Psoas muscle (tissue), 8 donors: ENCODE measurements around the gene CHST11. TPM values are rescaled to one million over a fixed set of nuclear protein-coding genes. Genes with fewer than 3 reads are reported as not detected.

Source experiments
- ATAC-seq, 4 donors: fragments of 200-7000 bp; cut with Tn5 transposase; one replicate each; pipeline ENCODE4 v1.9.1; 2020; ENCODE audit warnings: moderate library complexity in 3 of 4, mild to moderate bottlenecking in 2 of 4
- DNase-seq, 2 donors: peaks; one replicate each; pipeline ENCODE4 v3.0.0-alpha.2; 2020
- H3K27ac ChIP-seq: fragments of 200-600 bp; one replicate; pipeline ENCODE4 v1.8.0; 2022
- H3K27me3 ChIP-seq, 3 donors: fragments of 200-600 bp in 1 of 3; one replicate each; pipeline versions ENCODE4 v1.6.1 to v1.8.0; 2013 to 2022; ENCODE audit warnings: low read length in 2 of 3, mild to moderate bottlenecking in 2 of 3, moderate library complexity in 1 of 3; ENCODE audit not compliant: insufficient read depth in 3 of 3
- H3K36me3 ChIP-seq, 2 donors: fragments of 200-600 bp in 1 of 2; one replicate each; pipeline versions ENCODE4 v1.6.1 to v1.8.0; 2013 to 2022; ENCODE audit warnings: low read depth in 1 of 2, mild to moderate bottlenecking in 1 of 2, moderate library complexity in 1 of 2; ENCODE audit not compliant: insufficient read depth in 1 of 2
- H3K4me1 ChIP-seq: fragments of 200-600 bp; one replicate; pipeline ENCODE4 v1.8.0; 2022
- H3K4me3 ChIP-seq: fragments of 200-600 bp; one replicate; pipeline ENCODE4 v1.8.0; 2022; ENCODE audit warnings: mild to moderate bottlenecking
- H3K9me3 ChIP-seq: fragments of 200-600 bp; one replicate; pipeline ENCODE4 v1.8.0; 2022
- CTCF ChIP-seq: fragments of 200-600 bp; IDR thresholded peaks from one replicate; pipeline ENCODE4 v1.8.0; 2022; ENCODE audit warnings: antibody characterized with exemption
- WGBS, 3 donors: extraction: QIAGEN DNeasy Blood & Tissue Kit; methylation state at CpG; one replicate each; pipeline versions ENCODE4 v1.1.6 to v1.1.7; 2013; 5-methylcytosine and 5-hydroxymethylcytosine counted together
- intact Hi-C, 2 donors: fragments of 100-400 bp; cut with DNase I; formaldehyde crosslinking; loops; one replicate each; pipeline versions ENCODE4 v1.11.0 to v1.14.2; 2022
- polyA plus RNA-seq, 3 donors: library from polyadenylated mRNA; stranded (reverse); fragments of 200-250 nt; gene quantifications; one replicate each; pipeline ENCODE4 v1.2.3, GENCODE V29; 2013
- total RNA-seq, 4 donors: library from RNA; stranded (reverse); fragmentation: NEBNext Ultra II Directional in 2 of 4; extraction: Animal tissue kit (Norgen Biotek cat#: 25700) in 2 of 4; gene quantifications; one replicate each; pipeline versions ENCODE4 v1.2.1 to v1.2.4, GENCODE V29; 2021 to 2023
- donor health status: healthy with polysubstance abuse.
- donor health status: DM: no; HTN: no; CAD: no; lungs with moderate emphysema.
- donor health status: Bipolar disorder and iron deficiency.
- donor health status: healthy.
- donor health status: DM: yes; HTN: yes; CAD: no.
- donor health status: DM: no; HTN: no; CAD: no.
- donor health status: DM: no; HTN: no; CAD: no.
- donor health status: DM: yes; HTN: yes; CAD: no.

Gene CHST11
- total and polyA plus RNA-seq, 7 donors: 0.52 to 1.6 (median 1.0) TPM

GRCh38 chr12:104730763-104731162 lies 274.0 kb downstream of the CHST11 start:
- H3K36me3 ChIP-seq: no peaks in the 10 kb centered on the region
- 49 to 62% (median 51%) methylated on average over 4 of the region's 4 CpGs for WGBS, 3 donors
- H3K27ac ChIP-seq: no peak overlapping the region
- H3K4me3 ChIP-seq: no peak overlapping the region
- no peaks in the 10 kb centered on the region for H3K4me1 ChIP-seq
- no peak for TF ChIP-seq CTCF
- ATAC-seq (no peak), DNase-seq (no peak)
- H3K27me3 ChIP-seq: no peaks in the 10 kb centered on the region
- no peaks in the 10 kb centered on the region for H3K9me3 ChIP-seq
- intact Hi-C loops: no loop called here

- peak in 1 of 4 donors; percentile 62 for ATAC-seq
- Histone ChIP-seq H3K27me3 (no peaks in the 10 kb centered on the region), H3K36me3 (no peaks in the 10 kb centered on the region), H3K27ac (no peak overlapping the region), H3K9me3 (no peaks in the 10 kb centered on the region), H3K4me3 (no peak overlapping the region), H3K4me1 (no peaks in the 10 kb centered on the region)
- intact Hi-C loops: no loop called here
- no peak for TF ChIP-seq CTCF
- WGBS, 3 donors: 81 to 83% (median 82%) methylated on average over 6 of the region's 6 CpGs
- DNase-seq: no peak
These were observed 277.0 kb downstream of the CHST11 start for GRCh38 chr12:104733717-104734175.

- intact Hi-C loops: no loop called here
These were observed 277.9 kb downstream of the CHST11 start for GRCh38 chr12:104734541-104735095.

GRCh38 chr12:104735801-104736200 lies 279.1 kb downstream of the CHST11 start:
- no peaks in the 10 kb centered on the region for H3K36me3 ChIP-seq
- H3K27me3 ChIP-seq: no peaks in the 10 kb centered on the region
- H3K27ac ChIP-seq: no peak overlapping the region
- no peak overlapping the region for H3K4me3 ChIP-seq
- intact Hi-C loops: no loop called here
- no peak for TF ChIP-seq CTCF
- H3K9me3 ChIP-seq: no peaks in the 10 kb centered on the region
- ATAC-seq (no peak), DNase-seq (no peak)
- WGBS, 3 donors: 56 to 77% (median 70%) methylated on average over 5 of the region's 5 CpGs
- H3K4me1 ChIP-seq: no peaks in the 10 kb centered on the region

More at GRCh38 chr12:104734541-104735095, 277.9 kb downstream of the CHST11 start:
- no peaks in the 10 kb centered on the region for H3K27me3 ChIP-seq
- H3K9me3 ChIP-seq: no peaks in the 10 kb centered on the region
- TF ChIP-seq CTCF: no peak
- WGBS, 3 donors: 84 to 88% (median 88%) methylated on average over 6 of the region's 6 CpGs
- H3K4me1 ChIP-seq: no peaks in the 10 kb centered on the region
- ATAC-seq: no peak
- no peak overlapping the region for H3K4me3 ChIP-seq
- no peak for DNase-seq
- H3K27ac ChIP-seq: no peak overlapping the region
- no peaks in the 10 kb centered on the region for H3K36me3 ChIP-seq

GRCh38 chr12:104736307-104736706 lies 279.6 kb downstream of the CHST11 start:
- intact Hi-C loops: no loop called here
- no peak for ATAC-seq
- no peaks in the 10 kb centered on the region for H3K27me3 ChIP-seq
- no peak overlapping the region for H3K4me3 ChIP-seq
- no peaks in the 10 kb centered on the region for H3K36me3 ChIP-seq
- WGBS, 3 donors: 72 to 80% (median 74%) methylated on average over 6 of the region's 6 CpGs
- no peaks in the 10 kb centered on the region for H3K9me3 ChIP-seq
- H3K27ac ChIP-seq: no peak overlapping the region
- no peak for TF ChIP-seq CTCF
- H3K4me1 ChIP-seq: no peaks in the 10 kb centered on the region
- DNase-seq: no peak
